Activated CD4-positive, alpha-beta T cell treated with anti-CD3 and anti-CD28 coated beads, Interleukin-2, Interleukin-6, amounts not matched to agents 100 ng/mL and 50 ng/mL, durations not matched to agents 16 hours and 8 hours (primary cell): Measurements from ENCODE around the gene ECM2.

ENCODE experiments used
- DNase-seq: peaks from one replicate; pipeline ENCODE4 v3.0.0-alpha.2; 2020

ECM2 gene

DNA sequence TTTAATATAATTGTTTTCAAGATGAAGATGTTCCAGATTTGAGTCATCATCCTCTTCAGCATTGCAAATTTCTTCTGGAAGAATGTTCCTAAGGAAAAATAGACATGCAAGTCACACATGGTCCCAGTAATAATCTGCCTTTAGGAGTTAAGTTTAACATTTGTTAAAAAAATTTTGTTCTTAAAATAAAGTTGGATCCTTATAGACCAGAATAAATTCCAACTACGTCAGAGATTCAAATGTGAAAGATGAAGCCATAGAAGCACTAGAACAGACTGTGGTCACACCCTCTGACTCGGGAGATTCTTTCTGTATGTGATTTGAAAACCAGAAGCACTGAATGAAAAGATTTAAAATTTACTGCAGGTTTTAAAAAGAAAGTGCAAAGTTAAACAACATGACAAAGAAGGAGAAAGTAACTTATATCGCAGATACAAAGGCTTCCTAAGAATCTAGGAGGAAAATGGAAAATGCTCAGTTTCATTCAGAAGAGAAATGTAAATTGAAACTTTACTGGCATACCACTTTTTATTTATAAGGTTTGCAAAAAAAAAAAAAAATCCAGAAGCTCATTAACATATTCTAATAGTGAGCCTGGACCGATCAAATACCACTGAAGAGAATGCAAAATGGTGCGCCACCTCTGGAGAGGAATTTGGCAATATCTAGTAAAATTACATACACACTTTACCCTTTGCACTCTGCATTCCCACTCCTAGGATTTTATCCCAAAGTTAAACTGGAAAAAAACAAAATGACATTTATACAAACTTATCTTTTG lies 39.2 kb downstream of the ECM2 start:
- DNase-seq, result no peak

DNA sequence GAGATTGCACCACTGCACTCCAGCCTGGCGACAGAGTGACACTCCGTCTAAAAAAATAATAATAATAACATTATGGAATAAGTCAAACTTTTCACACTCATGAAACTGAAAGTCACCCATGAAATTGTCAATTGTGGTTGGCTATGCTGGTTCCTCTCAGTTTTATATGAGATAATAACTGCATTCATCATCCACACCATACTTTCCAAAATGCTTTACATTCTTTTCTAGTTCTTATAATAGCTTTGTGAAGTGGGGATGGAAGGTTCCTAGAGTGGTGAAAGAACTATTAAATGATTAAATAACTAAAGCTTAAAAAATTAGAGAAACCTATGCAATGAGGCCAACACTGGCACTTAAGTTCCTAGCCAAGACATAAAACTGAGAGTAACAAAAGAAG lies 40.9 kb downstream of the ECM2 start:
- no peak for DNase-seq

DNA sequence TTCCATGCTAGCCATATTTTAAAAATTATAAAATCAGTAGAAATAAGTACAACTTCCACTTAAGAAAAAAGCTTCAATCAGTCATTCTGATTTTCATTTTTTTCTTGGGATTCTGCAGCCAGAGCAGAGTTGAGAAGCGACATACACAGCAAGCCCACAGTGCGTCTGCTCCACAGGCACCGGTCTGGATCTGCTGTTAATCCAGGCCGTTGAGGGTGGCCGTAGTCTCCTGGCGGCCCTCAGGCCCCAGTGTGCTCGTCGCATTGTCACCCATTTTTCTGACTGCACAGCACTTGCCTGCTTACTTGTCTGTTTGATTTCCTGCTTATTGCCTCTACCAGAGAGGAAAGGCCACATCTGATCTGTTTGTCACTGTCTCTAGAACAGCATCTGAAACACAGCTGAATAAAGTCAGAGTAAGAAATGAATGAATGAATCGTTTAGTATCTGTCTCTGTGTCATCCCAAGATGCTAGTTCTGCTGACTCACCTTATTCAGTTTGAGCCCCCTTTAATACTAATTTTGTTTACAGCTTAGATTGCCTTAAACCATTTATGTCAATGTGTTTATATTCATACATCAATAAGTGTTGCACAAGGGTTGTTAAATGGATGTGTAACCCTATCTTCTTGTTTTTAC lies 41.9 kb downstream of the ECM2 start:
- peak; percentile 4 for DNase-seq

DNA sequence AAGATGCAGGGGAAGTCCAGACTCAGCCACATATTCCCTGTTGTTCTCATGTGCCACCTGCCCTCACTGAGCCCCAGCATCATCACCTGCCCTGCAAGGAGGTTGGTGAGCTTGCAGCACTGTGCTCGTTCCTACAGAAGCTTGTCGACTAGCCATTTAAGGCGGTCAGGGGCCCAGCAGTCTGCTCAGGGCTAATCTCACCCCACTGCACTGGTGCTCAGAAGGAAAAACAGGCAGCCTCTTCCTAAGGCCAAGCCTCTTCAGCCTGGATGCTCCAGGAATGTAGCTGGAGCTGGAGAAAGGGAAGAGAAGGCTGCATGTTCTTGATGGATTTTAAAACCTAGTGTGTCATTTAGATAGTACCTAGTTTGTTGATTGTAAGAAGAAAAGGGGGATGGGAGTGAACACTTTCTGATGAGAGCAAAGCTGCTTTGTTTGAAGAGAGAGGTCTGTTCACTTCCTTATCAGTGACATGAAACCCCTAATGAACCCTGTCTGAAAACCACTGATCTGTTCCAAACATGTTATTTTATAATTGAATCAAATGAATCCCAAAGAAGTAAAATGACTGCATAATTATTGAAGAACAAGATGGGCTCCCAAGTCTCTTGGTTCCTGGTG lies 42.9 kb downstream of the ECM2 start:
- DNase-seq, result no peak

DNA sequence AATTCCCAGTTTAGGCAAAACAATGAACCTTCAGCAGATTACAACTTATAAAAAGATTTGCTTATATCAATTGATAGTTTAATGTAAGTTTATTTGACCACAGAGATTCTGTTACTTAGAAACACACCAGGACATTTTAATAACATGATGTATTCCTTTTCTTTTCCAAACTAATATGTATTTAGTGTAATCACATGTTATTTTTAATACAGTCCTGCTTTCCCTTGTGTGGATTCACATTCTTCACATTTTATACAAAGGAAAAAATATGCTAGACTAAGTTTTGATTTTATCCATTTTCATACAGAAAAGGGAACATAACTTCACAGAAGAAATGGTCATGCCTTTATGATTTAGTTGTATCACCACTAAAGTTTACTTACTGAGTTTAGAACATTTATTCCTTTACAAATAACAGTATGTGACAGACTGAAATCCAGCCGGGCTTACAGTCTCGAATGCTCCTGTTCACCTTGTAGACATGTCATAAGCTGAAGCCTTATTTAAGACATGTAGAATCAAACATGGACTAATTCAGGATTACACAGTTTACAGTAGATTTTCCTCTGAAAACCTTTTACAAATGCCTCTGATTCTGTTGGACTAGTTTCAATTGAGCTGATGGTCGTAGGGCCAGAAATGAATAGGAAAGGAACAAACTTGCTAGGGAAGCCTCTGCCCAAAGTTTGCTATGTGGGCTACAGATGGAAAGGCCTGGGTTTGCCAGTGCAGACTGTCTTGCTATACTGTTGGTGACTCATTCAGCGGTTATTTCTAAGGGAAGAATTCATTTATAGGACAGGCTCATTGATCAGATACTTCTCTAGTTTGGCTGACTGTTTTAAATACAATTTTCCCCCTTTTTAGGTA lies 46.9 kb downstream of the ECM2 start:
- DNase-seq, result no peak

DNA sequence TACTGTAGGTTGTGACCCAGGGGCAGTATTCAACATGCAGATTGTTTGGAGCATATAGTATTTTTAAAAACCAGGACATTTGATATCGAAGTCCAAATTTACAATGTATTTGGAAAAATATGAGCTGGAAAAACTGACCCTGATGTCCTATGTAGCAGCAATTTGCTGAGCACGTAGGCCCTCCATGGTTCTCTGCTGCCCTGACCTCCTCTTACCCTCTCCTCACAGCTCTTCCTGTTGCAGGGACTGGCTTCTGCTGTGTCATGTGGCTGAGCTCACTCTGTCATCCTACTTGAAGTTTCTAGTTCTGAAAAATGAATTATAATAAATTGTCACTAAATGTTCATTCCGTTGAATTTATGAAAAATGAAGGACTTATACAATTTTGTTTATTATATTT lies 49.4 kb downstream of the ECM2 start:
- no peak for DNase-seq

DNA sequence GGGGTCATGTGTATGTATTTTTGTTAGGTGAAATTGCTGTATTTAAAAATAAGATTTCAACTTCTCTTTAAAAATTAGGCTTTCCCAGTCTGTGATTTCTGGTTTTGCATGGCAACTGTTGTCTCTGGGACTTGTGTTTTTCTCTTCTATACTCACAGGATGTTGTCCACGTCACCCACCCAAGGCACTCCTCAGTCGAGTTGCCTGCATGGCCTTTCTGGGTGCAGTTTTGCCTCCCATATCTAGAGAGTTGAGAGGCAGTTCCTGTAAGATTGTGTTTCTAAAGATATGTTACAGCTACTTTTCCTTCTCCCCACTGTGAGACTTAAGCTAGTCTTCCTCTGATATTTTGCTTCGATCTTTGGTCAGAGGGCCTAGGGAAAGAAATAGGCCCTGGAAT lies 51.2 kb downstream of the ECM2 start:
- no peak for DNase-seq

DNA sequence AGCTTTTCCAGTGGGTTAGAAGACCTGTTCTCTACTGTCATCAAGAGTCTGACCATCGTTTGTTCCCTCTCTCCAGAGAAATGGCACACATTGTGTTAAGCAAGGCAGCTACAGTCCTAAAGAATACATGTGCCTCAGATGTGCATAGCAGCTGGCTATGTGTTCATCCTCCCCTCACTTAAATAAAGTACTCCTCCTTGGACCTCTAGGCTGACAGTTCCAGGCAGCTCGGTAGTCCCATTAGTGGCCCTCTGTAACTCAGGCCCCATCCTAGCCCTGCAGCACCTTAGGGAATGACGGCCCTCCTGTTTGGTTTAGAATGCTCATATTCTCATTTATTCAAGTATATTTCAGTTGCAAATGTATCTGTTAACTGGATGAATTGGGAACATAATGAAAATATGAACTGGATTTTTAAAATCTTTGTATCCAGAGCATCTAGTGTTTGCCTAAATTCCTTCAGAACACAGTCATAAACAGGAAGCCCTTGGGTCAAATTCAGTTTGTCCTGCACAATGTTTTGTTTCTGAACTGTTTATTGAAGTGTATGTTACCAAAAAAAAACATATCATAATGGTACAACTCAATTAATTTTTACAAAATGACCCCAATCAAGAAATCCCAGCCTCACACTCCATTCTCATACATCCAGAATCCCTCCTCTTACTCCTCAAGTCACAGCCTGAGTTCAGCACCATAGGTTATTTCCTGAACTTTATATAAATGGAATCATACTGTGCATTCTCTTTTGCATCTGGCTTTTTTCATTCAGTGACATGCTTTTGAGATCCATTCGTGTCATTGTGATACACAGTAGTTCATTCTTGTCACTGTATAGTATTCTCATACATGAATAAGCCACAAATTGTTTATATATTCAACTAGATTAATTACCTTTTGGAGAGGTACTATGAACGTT lies 51.9 kb downstream of the ECM2 start:
- no peak for DNase-seq

DNA sequence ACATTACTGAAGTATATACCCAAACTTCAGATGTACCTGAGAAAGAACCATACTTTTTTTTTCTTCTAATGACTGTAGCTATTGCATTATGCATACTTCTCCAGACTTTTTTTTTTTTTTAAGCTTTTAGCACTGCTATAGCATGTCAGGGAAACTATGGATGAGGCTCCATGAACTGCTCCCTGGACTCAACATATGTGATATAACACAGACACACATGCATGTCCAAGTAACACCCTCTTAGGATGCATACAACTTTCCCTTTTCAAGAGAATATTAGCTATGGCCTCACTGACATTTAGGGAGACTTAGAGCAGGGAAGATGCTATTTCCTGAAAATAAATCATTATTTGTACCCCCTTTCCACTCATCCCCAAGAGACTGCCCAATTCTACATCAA lies 53.0 kb downstream of the ECM2 start:
- DNase-seq, result no peak

DNA sequence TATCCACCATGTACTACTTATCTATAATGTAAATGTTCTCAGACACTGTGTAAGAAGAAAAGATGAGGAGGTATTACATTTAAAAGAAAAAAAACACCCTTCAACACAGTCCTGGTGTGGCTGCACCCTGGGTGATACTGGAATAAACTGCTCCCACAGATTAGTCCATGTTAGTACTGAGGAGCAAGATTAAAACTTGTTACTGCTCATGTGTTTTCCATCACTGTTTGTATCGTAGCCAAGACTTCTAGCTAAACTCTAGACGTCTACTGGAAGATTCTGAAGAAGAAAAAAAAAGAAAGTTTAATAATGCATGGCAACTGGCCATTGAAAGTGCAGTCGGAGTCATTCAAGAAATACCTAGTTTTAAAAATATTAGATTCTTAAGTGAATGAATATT lies 53.5 kb downstream of the ECM2 start, which contains the start of gene ASPN:
Gene ASPN, minus strand, starts transcription at position 178 of the 400 bp plus-strand sequence.
- DNase-seq, result no peak

DNA sequence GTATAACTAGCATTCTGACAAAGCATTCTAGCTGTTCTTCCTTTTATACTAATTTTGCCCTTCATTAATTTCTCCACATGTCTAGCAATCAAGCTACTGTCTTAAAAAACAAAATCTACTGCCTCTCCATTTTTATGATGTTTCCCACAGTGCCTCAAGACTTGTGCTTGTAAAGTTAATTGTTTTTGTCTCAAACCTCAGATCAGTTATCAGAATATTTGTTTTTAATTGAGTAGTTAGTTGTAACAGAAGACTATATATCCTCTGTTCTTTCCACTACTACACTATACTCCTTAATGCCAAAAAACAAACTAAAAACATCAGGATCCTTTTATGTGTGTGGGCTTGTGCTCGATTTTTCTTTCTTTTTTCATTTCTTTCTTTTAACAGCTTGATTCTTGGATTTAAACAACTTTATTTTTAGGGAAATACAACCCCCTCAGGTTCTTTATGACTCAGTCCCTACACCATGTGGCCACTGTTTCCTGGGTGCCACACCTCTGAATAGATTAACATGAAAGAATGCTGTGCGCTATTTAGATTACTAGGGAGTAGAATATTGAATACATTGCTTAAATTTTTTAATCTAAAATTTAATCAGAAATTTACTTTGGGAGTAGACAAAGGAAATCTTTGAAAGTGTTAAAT lies 54.7 kb downstream of the ECM2 start:
- peak; percentile 23 for DNase-seq

DNA sequence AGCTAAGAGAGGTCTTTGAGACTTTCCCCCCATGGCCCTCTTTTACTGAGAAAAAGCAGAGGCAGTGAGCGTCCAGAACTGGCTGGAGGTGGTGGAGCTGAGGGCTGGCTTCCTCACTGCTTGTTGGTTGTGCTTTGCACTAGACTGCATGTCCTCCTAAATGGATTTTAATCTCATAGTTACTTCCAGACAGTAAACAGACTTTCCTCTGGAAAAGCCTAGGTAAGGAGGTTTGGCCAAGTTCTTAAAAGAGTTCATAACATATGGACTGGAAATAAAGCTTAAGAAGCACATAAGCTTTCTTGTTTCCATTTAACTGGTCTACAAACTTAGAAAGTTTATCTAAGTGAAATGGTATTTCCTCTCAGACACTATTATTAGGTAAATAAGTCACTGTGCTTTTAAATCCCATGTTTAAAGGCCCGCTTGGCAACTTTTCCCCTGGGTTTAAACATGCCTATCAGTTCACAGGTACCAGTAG lies 55.5 kb downstream of the ECM2 start:
- no peak for DNase-seq

DNA sequence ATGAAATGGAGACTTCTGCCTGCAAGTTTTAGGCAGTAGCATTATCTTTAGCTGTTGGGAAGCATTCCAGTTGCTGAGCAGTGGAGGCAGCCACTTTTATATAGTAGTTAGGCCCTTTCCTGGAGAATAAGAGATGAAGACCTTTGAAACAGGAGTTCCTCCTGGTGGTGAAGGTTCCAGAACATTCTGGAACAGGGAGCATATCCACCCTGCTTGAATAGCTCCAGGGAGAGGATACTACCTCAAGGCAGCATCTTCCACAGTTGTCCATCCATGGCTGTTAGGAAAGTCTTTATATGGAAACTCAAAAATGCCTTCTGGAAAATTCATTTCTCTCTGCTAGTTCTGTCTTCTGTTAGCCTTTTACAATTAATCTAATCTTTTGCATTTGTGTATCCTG lies 56.4 kb downstream of the ECM2 start:
- DNase-seq, result no peak

DNA sequence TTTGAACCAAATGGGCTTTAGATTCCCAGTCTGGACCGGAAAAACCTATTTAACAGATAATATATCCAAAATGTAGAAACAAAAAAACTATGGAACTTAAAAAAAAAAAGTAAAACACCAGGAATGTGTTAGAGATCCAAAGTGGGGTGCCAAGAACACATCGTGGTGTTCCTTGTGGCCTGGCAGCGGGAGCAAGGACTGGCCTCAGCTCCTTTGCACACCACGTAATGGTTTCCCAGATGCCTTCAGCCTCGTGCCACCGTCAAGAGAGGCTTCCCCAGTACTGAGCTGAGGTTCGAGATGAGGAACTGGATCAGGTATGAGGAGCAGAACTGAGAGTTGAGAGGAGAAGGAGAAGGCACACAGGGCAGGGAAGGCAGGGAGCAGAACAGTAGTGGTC lies 57.0 kb downstream of the ECM2 start:
- no peak for DNase-seq

DNA sequence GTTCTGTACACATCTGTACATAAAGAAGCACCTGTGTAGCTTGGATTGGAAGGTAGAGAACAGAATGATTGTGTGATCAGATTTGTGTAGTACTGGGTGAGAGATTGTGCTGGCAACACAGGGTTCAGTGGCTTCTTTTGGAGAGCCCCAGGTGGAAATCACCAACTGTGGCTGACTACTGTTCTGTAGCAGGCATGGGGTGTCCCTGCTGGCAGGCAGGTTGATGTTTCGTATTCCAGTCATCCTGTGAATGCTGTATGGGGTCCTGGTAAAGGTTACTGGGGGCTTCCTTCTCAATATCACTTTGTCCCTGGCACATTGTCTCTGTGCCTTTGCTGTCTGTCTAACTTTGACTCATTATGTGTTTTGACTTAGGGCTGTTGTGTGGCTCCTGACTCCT lies 58.8 kb downstream of the ECM2 start:
- DNase-seq, result no peak

DNA sequence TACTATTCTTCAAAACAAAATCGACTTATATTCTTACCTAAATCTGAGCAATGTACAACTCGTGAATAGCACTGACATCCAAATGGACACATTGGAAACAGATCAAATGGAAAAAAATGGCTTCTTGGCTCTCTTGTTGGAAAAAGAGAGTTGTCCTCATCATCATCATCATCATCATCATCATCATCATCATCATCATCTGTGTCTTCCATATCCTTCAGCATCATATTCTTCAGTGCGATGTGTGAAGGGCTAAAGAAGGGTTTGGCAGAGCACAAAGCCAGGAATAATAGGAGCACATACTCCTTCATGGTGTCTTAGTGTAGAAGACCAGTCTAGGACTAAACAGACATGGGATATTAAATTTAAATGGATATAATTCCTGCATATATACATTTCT lies 61.2 kb downstream of the ECM2 start:
- DNase-seq, result no peak

DNA sequence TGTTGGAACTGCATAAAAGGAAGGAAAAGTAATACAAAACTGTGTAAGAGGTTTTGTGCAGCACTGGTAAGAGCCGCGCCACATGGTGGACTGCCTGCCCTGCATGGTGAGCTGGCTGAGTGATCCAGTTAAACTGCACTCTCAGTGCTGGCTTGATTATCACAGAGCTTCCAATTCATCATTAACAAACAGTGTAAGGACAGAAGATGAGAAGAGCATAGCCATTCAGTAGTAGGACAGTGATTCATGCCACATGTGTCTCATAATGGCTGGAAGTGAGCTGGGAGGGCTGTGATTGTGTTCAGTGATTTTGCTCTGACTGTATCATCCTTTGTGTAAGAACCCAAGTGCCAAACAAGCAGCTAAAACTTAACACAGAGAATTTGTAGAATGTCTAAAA lies 67.6 kb downstream of the ECM2 start:
- DNase-seq, result no peak

DNA sequence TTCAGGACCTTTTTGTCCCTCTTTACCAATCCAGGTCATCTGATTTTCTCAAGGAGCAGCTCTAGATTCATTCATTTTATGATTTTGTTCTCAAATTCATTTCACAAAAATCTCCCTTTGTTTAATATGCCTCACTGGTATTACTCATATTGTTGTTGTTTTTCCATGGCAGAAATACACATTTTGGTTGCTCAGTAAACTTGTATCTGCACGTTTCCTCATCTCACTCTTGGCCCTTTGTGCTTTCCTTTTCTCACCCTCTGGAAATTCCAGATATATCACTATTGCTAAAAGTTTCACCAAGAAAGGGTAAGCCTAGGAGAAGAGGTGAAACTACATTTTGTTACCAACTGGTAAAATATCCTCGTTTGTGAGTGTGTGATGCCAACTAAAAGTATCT lies 68.3 kb downstream of the ECM2 start:
- DNase-seq, result no peak

DNA sequence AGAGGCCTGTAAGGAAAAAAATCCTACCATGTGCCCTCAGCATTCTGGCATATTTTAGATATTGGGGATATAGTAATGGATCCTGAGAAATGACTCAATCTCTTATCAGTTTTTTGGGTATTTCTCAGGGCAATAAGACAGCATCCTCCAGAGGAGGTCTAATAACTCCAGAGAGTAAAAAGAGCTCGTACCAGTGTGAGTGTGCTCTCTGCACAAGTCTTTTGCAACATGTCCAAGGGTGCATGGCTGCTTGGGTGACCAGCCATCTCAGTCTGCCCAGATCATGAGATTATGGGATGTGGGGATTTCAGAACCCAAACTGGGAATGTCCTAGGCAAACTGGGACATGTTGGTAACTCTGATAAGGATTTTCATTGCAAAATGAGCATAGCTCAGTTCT lies 68.7 kb downstream of the ECM2 start:
- DNase-seq, result no peak

DNA sequence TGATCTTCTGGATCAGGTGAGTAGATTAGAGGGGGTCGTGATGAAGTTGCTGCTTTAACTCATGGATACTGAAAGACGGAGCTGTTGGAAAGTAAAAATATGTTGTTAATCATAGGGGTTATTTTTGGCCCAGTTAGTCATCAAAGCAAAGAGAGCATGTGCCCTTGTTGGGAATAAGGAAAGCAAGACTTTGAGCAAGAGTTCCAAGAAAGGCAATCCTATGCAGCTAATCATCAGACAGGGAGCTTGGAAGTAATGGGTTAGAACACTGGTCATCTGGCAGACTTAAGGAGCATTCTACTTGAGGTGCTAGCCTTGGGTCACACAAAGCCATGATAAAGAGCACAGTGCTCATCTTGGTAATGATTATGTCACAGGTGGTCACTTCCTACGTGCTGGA lies 71.8 kb downstream of the ECM2 start:
- no peak for DNase-seq

DNA sequence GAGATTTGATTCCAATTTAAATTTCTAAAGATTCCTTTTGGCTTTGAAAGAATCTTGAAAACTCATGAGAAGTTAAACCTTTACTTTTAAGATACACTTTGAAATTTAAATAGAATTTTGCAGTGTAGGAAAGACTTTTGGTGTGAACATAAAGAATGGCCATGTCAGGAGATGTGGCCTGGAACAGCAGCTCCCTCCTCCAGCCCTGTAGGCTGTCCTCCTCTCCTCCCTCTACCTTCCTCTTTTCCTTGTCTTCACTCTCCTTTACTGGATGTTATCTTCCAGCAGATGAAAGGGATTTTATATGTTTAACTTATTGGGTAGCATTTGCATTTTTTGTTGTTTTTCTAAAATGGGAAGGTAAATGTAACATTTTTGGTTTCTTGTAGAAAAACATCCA lies 72.4 kb downstream of the ECM2 start:
- DNase-seq, result no peak

DNA sequence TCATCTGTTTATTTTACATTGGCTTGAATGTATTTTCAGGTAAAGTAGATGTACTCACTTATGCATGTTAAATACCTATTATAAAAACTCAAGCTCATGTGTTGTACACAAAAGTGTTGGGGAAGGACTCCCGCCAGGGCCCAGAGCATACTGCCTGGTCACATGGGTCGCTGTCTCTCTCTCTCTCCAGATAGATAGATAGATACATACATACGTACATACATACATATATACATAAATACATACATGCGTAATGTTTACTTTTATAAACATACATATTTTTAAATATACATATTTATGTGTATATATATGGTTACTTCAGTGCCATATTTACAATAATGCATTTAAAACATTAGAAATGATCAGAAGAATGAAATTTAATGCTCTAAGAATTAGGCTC lies 78.2 kb downstream of the ECM2 start:
- no peak for DNase-seq
